Measurements from ENCODE around the gene CMTR1. TPM values are rescaled to one million over a fixed set of nuclear protein-coding genes. Genes with fewer than 3 reads are reported as not detected.

The CMTR1 gene
- total and polyA plus RNA-seq, 12 donors, result 13.1 to 37.0 (median 33.1) TPM

GRCh38 chr6:37426945-37427510 lies 6.0 kb upstream of the CMTR1 start:
- TF ChIP-seq CTCF (IDR thresholded peaks at IDR 0.05), result no peak
- Histone ChIP-seq H3K36me3 (no peaks in the 10 kb centered on the region), H3K9me3 (no peaks in the 10 kb centered on the region), H3K4me1 (no peaks in the 10 kb centered on the region), H3K4me3 (no peak overlapping the region), H3K27ac (no peak overlapping the region), H3K27me3 (peaks cover 0 to 11% (median 0%) of the 10 kb centered on the region in 7 donors)
- intact Hi-C loops (cut with DNase I), result no loop called here
- no peak for DNase-seq
- ATAC-seq, result no peak
- 86 to 95% methylated on average over 6 of the region's 6 CpGs for WGBS, 2 donors

- H3K4me3 ChIP-seq, result no peak overlapping the region
- H3K36me3 ChIP-seq, result no peaks in the 10 kb centered on the region
- H3K27me3 ChIP-seq, result peaks cover 0 to 11% (median 0%) of the 10 kb centered on the region in 7 donors
- no peak for ATAC-seq
- 84 to 87% methylated on average over 2 of the region's 2 CpGs for WGBS, 2 donors
- no peak for DNase-seq
- H3K9me3 ChIP-seq, result no peaks in the 10 kb centered on the region
- intact Hi-C loops (cut with DNase I), result no loop called here
- TF ChIP-seq CTCF (IDR thresholded peaks at IDR 0.05), result no peak
- H3K27ac ChIP-seq, result no peak overlapping the region
- H3K4me1 ChIP-seq, result peaks cover 0 to 14% (median 12%) of the 10 kb centered on the region in 9 donors
These were observed 3.7 kb upstream of the CMTR1 start for GRCh38 chr6:37429352-37429750.

- H3K9me3 ChIP-seq, result no peaks in the 10 kb centered on the region
- ATAC-seq (peak in 6 of 8 donors; percentile 4 to 31 (median 18)), DNase-seq (no peak)
- 10% methylated on average over 7 of the region's 7 CpGs for WGBS, 2 donors
- intact Hi-C loops (cut with DNase I), result no loop called here
- peaks cover 0 to 25% (median 19%) of the 10 kb centered on the region in 9 donors for H3K36me3 ChIP-seq
- TF ChIP-seq CTCF (IDR thresholded peaks at IDR 0.05), result no peak
- H3K27me3 ChIP-seq, result peaks cover 0 to 6% (median 0%) of the 10 kb centered on the region in 7 donors
- H3K27ac ChIP-seq, result peak overlapping the region; percentile 76 to 98 (median 94)
- peaks cover 0 to 27% (median 17%) of the 10 kb centered on the region in 9 donors for H3K4me1 ChIP-seq
- H3K4me3 ChIP-seq, result peak overlapping the region; percentile 70 to 99 (median 92)
These were observed 468 bp upstream of the CMTR1 start for GRCh38 chr6:37432590-37432915.

- peaks cover 0 to 35% (median 17%) of the 10 kb centered on the region in 9 donors for H3K4me1 ChIP-seq
- peaks cover 0 to 37% (median 23%) of the 10 kb centered on the region in 9 donors for H3K36me3 ChIP-seq
- DNase-seq (no peak), ATAC-seq (peak in 3 of 8 donors; percentile 8 to 30 (median 24))
- H3K27me3 ChIP-seq, result peaks cover 0 to 6% (median 0%) of the 10 kb centered on the region in 7 donors
- 8 to 10% methylated on average over 13 of the region's 13 CpGs for WGBS, 2 donors
- intact Hi-C loops (cut with DNase I), result no loop called here
- peak overlapping the region; percentile 76 to 98 (median 94) for H3K27ac ChIP-seq
- TF ChIP-seq CTCF (IDR thresholded peaks at IDR 0.05), result no peak
- H3K4me3 ChIP-seq, result peak overlapping the region; percentile 70 to 99 (median 92)
- no peaks in the 10 kb centered on the region for H3K9me3 ChIP-seq
These were observed 743 bp downstream of the CMTR1 start for GRCh38 chr6:37433657-37434271.

Measured in heart right ventricle (tissue), 16 donors.